ENCODE measurements around the gene SERPINF2.

GRCh38 chr17:1727258-1727789 lies 15.3 kb upstream of the SERPINF2 start:
- TF ChIP-seq POLR2AphosphoS5 (IDR thresholded peaks at IDR 0.05; ENCODE audit: borderline replicate concordance, low read depth, low read length) (no peak), EZH2 (IDR thresholded peaks at IDR 0.05) (no peak)
